Measurements from ENCODE around the gene PPP1R9A.

PPP1R9A gene

DNA sequence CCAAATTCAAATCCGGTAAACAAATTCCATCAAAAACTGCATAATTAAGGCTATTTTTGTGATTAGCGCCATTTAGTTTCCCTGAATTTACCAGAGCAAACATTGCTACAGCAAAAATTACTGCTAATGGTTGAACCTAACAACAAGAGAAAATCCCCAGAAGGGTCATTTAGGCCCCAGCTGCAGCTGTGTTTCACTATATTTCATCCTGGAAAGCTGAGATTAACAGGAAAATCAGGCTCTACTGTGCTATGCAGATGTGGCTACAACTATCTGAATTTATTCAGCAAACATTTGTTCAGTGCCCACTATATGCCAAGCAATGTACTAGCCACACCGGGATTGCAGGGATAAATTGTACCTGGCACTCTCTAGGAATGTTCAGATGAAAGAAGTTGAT is 312.9 kb downstream of the PPP1R9A start:
- no peak overlapping the region for H3K4me3 ChIP-seq (ENCODE audit: low read length)
- H3K27me3 ChIP-seq (ENCODE audit: control insufficient read depth, insufficient read depth, low read length): no peaks in the 10 kb centered on the region
- H3K9ac ChIP-seq (ENCODE audit: low read length): no peak overlapping the region

DNA sequence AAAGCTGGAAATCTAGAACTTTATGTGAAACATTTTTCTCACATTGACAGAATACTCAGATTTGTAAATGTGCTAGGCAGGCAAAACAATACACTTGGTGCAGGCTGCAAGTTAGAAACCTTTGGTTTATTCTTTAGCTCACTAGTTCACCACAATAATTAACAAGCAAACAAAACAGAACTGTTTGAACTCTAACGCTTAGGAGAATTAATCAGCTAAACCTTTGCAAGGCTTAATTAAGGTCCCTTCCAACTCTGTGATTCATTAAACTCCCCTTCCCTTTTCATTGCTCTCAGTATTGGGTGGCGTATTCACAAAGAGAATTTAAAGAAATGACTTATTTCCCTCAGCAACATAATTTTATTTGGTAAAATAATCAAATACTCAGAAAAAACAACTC is 317.9 kb downstream of the PPP1R9A start:
- Histone ChIP-seq H3K4me1 (ENCODE audit: control insufficient read depth, low read depth, low read length) (no peaks in the 10 kb centered on the region), H3K27me3 (ENCODE audit: control insufficient read depth, insufficient read depth, low read length) (no peaks in the 10 kb centered on the region), H3K4me3 (ENCODE audit: low read length) (no peak overlapping the region), H3K27ac (ENCODE audit: low read length) (no peak overlapping the region), H3K9me3 (ENCODE audit: control insufficient read depth, low read depth, low read length) (no peaks in the 10 kb centered on the region), H3K36me3 (ENCODE audit: control insufficient read depth, low read depth, low read length) (no peaks in the 10 kb centered on the region), H3K9ac (ENCODE audit: low read length) (no peak overlapping the region)

More for the DNA sequence above, 312.9 kb downstream of the PPP1R9A start:
- Histone ChIP-seq H3K4me1 (ENCODE audit: control insufficient read depth, low read depth, low read length) (no peaks in the 10 kb centered on the region), H3K36me3 (ENCODE audit: control insufficient read depth, low read depth, low read length) (no peaks in the 10 kb centered on the region), H3K9me3 (ENCODE audit: control insufficient read depth, low read depth, low read length) (no peaks in the 10 kb centered on the region), H3K27ac (ENCODE audit: low read length) (no peak overlapping the region)

DNA sequence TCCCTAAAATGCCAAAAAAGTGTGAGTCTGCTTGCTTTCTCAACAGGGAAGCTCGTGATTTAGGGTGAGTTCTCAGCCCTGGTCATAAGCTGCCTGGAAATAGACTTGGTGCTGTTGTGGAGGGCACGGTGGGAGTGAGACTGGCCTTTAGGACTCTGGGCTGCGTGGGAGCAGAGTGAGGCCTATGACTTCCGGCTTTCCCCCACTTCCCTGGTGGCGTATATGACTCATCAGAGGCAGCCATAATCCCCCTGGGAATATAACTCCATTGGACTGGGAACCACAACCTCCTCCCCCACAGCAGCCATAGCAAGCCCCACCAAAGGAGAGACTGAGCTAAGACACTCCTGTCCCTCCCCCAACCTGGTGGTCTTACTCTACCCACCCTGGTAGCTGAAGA is 321.9 kb downstream of the PPP1R9A start:
- H3K4me3 ChIP-seq (ENCODE audit: low read length): no peak overlapping the region
- H3K9ac ChIP-seq (ENCODE audit: low read length): no peak overlapping the region
- H3K4me1 ChIP-seq (ENCODE audit: control insufficient read depth, low read depth, low read length): no peaks in the 10 kb centered on the region
- no peak overlapping the region for H3K27ac ChIP-seq (ENCODE audit: low read length)
- no peaks in the 10 kb centered on the region for H3K27me3 ChIP-seq (ENCODE audit: control insufficient read depth, insufficient read depth, low read length)
- no peaks in the 10 kb centered on the region for H3K36me3 ChIP-seq (ENCODE audit: control insufficient read depth, low read depth, low read length)
- no peaks in the 10 kb centered on the region for H3K9me3 ChIP-seq (ENCODE audit: control insufficient read depth, low read depth, low read length)

DNA sequence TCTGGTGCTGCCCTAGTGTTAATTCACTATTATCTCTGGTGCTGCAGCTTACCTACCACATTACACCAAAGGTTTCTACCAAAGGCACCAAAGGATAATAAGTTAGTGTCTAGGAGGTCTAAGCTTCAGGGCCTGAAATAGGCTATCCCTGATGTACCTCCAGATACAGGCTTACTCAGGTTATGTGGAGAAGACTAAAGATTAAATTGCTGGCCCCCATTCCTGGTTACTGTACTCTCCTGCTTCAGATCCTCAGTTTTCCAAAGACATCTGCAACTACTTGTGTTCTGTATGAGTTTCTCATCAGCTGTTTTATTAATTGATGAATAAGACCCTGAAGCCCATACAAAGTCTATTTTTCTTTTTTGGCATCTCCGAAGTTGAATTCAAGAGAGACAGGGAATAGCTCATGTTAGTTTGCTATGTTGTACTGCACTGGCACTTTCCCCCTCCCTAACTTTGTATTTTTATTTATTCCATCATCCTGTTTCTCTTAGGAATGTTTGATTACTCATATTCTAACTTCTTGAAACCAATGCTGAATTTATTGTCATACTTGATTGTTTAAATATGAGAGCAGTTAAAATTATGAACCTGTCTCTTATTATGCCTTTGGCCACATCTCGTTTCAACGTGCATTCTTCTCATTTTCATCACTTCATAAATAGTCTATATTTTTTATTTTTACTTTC is 331.0 kb downstream of the PPP1R9A start:
- H3K4me1 ChIP-seq (ENCODE audit: control insufficient read depth, low read depth, low read length): no peaks in the 10 kb centered on the region
- no peaks in the 10 kb centered on the region for H3K9me3 ChIP-seq (ENCODE audit: control insufficient read depth, low read depth, low read length)
- no peaks in the 10 kb centered on the region for H3K27me3 ChIP-seq (ENCODE audit: control insufficient read depth, insufficient read depth, low read length)
- no peaks in the 10 kb centered on the region for H3K36me3 ChIP-seq (ENCODE audit: control insufficient read depth, low read depth, low read length)
- H3K27ac ChIP-seq (ENCODE audit: low read length): no peak overlapping the region
- no peak overlapping the region for H3K4me3 ChIP-seq (ENCODE audit: low read length)
- no peak overlapping the region for H3K9ac ChIP-seq (ENCODE audit: low read length)

DNA sequence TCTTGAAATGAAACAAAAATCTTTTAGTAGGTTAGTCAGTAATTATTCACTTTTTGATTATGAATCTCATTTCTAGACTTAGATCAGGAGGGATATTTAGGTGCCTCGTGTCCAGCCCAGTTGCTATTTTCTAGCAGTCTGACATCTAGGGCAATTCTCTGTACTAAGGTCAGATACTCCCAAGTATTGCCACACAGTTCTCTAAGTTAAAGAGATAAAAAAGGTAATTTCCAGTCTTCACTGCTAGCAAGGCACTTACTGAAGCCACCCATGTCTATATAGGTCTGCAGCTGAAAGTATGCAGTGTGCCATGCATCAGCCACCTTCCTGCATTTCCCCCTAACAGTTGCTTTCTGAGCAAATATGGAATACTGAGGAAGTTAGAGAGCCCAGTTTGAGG is 333.5 kb downstream of the PPP1R9A start:
- Histone ChIP-seq H3K4me3 (ENCODE audit: low read length) (no peak overlapping the region), H3K36me3 (ENCODE audit: control insufficient read depth, low read depth, low read length) (no peaks in the 10 kb centered on the region)

DNA sequence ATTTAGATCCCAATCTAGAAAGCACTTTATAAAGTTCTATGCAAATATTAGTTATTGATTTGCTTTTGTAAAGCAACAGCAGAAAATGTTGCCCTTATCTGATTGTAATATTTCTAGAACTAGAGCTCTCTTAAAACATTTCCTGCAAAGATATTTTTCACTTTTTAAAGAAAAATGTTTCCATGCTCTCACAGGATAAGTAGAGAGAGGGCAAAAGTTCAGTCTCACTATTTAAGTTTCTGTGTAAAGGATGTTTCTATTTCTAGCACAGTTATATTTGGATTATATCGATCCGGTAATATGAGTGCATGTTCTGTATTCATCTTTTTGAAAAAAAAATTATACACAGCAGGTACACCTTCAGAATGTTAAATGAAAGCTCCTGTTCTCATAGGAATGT is 334.9 kb downstream of the PPP1R9A start:
- Histone ChIP-seq H3K4me3 (ENCODE audit: low read length) (no peak overlapping the region), H3K9me3 (ENCODE audit: control insufficient read depth, low read depth, low read length) (no peaks in the 10 kb centered on the region), H3K36me3 (ENCODE audit: control insufficient read depth, low read depth, low read length) (no peaks in the 10 kb centered on the region), H3K27me3 (ENCODE audit: control insufficient read depth, insufficient read depth, low read length) (no peaks in the 10 kb centered on the region), H3K27ac (ENCODE audit: low read length) (no peak overlapping the region), H3K9ac (ENCODE audit: low read length) (no peak overlapping the region), H3K4me1 (ENCODE audit: control insufficient read depth, low read depth, low read length) (peaks cover 14% of the 10 kb centered on the region)

More for the DNA sequence above, 333.5 kb downstream of the PPP1R9A start:
- H3K4me1 ChIP-seq (ENCODE audit: control insufficient read depth, low read depth, low read length): peaks cover 6% of the 10 kb centered on the region
- no peaks in the 10 kb centered on the region for H3K27me3 ChIP-seq (ENCODE audit: control insufficient read depth, insufficient read depth, low read length)
- no peak overlapping the region for H3K27ac ChIP-seq (ENCODE audit: low read length)
- H3K9me3 ChIP-seq (ENCODE audit: control insufficient read depth, low read depth, low read length): no peaks in the 10 kb centered on the region
- no peak overlapping the region for H3K9ac ChIP-seq (ENCODE audit: low read length)

DNA sequence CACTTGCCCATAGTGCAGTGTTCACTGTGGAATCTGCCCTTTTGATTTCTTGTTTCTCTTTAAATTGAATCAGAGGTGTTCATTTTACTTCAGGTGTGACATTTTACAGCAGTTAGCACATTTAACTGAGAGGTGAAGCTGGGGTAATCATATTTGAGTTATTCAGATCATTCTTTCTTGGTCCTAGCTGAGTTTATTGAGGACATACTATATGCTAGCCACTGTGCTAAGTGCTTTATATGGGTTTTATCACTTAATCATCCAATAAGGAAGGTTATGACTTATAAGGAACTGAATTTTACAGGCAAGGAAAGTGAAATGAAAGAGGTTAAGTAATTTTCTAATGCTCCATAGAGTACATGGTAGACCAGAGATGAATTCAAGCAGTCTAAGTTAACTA is 337.2 kb downstream of the PPP1R9A start:
- Histone ChIP-seq H3K9me3 (ENCODE audit: control insufficient read depth, low read depth, low read length) (no peaks in the 10 kb centered on the region), H3K4me3 (ENCODE audit: low read length) (no peak overlapping the region), H3K4me1 (ENCODE audit: control insufficient read depth, low read depth, low read length) (peaks cover 14% of the 10 kb centered on the region), H3K27me3 (ENCODE audit: control insufficient read depth, insufficient read depth, low read length) (no peaks in the 10 kb centered on the region), H3K36me3 (ENCODE audit: control insufficient read depth, low read depth, low read length) (no peaks in the 10 kb centered on the region), H3K27ac (ENCODE audit: low read length) (no peak overlapping the region), H3K9ac (ENCODE audit: low read length) (no peak overlapping the region)

DNA sequence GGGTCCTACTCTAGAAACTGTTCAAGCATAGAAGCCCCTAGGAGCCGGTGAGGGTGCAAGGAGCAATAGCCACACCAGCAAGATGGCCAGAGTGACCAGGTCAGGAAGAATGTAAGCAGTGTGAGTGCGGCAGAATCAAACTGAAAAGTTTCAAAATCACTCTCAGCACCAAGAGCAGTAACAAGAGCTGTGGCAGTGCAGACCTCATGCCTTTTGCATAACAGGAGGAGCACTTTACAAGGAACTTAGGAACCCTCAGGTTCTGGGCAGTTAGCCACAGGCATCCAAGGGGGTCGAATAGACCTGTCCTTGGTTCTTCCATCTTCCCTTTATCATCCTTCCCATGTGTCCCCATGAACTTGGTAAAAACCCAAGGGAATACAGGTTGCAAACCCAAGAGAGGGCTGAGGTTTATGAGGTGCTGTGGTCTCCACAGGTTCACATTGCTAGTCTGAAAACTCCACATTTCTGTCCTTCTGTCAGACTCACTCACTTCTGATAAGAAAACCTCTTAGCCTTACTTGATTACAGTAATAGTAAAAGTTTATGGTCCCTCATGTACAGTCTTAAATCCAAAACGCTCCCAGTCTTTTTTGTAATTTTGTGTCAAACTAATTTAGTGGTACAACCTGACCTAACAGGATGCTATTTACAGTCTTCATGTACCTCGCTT is 338.6 kb downstream of the PPP1R9A start:
- no peaks in the 10 kb centered on the region for H3K27me3 ChIP-seq (ENCODE audit: control insufficient read depth, insufficient read depth, low read length)
- no peak overlapping the region for H3K27ac ChIP-seq (ENCODE audit: low read length)
- peaks cover 14% of the 10 kb centered on the region for H3K4me1 ChIP-seq (ENCODE audit: control insufficient read depth, low read depth, low read length)
- no peaks in the 10 kb centered on the region for H3K9me3 ChIP-seq (ENCODE audit: control insufficient read depth, low read depth, low read length)
- no peaks in the 10 kb centered on the region for H3K36me3 ChIP-seq (ENCODE audit: control insufficient read depth, low read depth, low read length)
- H3K4me3 ChIP-seq (ENCODE audit: low read length): peak overlapping the region; percentile 7
- H3K9ac ChIP-seq (ENCODE audit: low read length): no peak overlapping the region

DNA sequence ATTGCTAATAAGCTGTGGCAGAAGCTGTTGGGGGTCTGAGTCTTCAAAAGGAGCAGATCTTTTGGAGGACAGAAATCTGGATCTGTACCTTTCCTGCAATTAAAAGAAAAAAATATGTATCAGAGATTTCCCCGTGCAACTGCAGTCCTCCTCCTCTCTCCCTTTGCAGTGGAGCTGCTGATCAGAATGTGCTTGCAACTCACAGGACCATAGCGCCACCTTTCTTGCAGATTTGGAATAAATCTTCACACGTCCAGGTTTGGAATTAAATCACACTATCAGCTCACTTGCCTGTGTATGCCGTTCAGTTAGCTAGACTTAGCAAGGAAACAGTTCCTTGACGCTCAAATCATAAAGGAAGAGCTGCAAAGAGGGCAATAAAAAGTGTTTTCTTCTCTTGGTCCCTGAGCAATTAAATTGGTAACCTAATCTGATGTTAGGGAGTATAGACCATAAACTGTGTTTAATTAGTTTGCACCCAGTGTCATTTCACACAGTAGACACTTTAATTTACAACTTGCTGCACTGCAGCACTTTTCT is 339.5 kb downstream of the PPP1R9A start:
- Histone ChIP-seq H3K36me3 (ENCODE audit: control insufficient read depth, low read depth, low read length) (peaks cover under 1% of the 10 kb centered on the region), H3K9ac (ENCODE audit: low read length) (peak overlapping the region; percentile 28), H3K27ac (ENCODE audit: low read length) (no peak overlapping the region), H3K9me3 (ENCODE audit: control insufficient read depth, low read depth, low read length) (no peaks in the 10 kb centered on the region), H3K4me1 (ENCODE audit: control insufficient read depth, low read depth, low read length) (peaks cover 14% of the 10 kb centered on the region), H3K4me3 (ENCODE audit: low read length) (peak overlapping the region; percentile 7), H3K27me3 (ENCODE audit: control insufficient read depth, insufficient read depth, low read length) (no peaks in the 10 kb centered on the region)

DNA sequence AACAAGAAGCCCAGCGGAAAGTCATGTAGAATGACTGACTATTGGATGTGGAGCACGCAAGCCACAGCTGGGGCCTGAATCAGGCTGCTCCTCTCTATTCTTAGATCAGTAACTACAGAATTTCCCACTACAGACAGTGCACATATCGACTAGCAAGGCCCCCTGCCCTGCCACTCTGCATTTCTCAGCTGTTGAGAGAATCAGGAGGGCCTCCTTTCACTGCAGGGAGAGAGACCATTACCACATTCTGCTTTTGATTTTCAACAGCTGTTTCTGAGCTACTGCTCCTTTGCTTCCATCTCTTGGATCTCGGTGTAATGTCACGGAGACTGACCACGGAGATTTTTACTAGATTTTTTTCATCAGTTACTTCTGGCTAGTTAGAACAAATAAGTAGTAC is 343.2 kb downstream of the PPP1R9A start:
- H3K9ac ChIP-seq (ENCODE audit: low read length): no peak overlapping the region
- no peaks in the 10 kb centered on the region for H3K9me3 ChIP-seq (ENCODE audit: control insufficient read depth, low read depth, low read length)
- H3K4me1 ChIP-seq (ENCODE audit: control insufficient read depth, low read depth, low read length): peaks cover 12% of the 10 kb centered on the region
- H3K27ac ChIP-seq (ENCODE audit: low read length): no peak overlapping the region
- no peaks in the 10 kb centered on the region for H3K27me3 ChIP-seq (ENCODE audit: control insufficient read depth, insufficient read depth, low read length)
- peaks cover 3% of the 10 kb centered on the region for H3K36me3 ChIP-seq (ENCODE audit: control insufficient read depth, low read depth, low read length)
- H3K4me3 ChIP-seq (ENCODE audit: low read length): no peak overlapping the region

DNA sequence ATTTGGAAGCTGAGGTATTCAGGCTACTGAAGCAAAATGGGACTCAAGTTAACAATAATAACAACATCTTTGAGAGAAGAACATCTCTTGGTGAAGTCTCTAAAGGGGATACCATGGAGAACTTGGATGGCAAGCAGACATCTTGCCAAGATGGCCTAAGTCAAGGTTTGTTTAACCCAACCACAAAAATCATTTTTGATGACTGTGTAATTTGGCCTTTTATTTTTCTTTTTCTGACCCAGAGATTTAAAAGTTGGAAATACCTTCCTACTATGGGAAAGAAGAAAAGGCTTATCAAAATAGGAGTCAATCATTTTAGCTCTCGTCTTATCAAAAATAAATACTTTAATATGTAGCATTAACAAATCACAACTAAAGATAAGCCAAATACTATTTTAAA is 344.6 kb downstream of the PPP1R9A start:
- H3K27me3 ChIP-seq (ENCODE audit: control insufficient read depth, insufficient read depth, low read length): no peaks in the 10 kb centered on the region
- no peak overlapping the region for H3K4me3 ChIP-seq (ENCODE audit: low read length)
- H3K9me3 ChIP-seq (ENCODE audit: control insufficient read depth, low read depth, low read length): no peaks in the 10 kb centered on the region
- no peak overlapping the region for H3K27ac ChIP-seq (ENCODE audit: low read length)
- no peaks in the 10 kb centered on the region for H3K4me1 ChIP-seq (ENCODE audit: control insufficient read depth, low read depth, low read length)
- no peak overlapping the region for H3K9ac ChIP-seq (ENCODE audit: low read length)
- H3K36me3 ChIP-seq (ENCODE audit: control insufficient read depth, low read depth, low read length): peaks cover 3% of the 10 kb centered on the region

DNA sequence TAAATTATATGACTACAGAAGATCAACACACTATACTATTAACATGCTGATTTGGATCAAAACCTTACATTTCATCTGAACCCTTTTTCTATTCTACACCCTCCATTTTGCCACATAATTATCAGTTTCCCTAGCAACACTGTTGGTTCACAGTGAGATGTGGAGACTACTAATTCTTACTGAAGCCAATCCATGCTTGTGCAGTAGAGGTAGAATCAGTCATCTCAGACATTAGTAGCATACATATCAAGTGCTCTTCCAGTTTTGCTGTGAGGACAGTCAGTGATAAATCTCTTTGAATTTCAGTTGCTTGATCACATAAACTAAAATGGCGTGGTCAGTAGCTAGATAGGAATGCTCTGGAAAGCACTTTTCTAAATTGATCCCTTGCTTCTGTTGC is 346.6 kb downstream of the PPP1R9A start:
- Histone ChIP-seq H3K27ac (ENCODE audit: low read length) (no peak overlapping the region), H3K9ac (ENCODE audit: low read length) (no peak overlapping the region), H3K4me1 (ENCODE audit: control insufficient read depth, low read depth, low read length) (no peaks in the 10 kb centered on the region), H3K36me3 (ENCODE audit: control insufficient read depth, low read depth, low read length) (peaks cover 3% of the 10 kb centered on the region), H3K9me3 (ENCODE audit: control insufficient read depth, low read depth, low read length) (no peaks in the 10 kb centered on the region), H3K27me3 (ENCODE audit: control insufficient read depth, insufficient read depth, low read length) (no peaks in the 10 kb centered on the region), H3K4me3 (ENCODE audit: low read length) (no peak overlapping the region)

Measured in iPS-18a (cell line).